GM19193 (cell line): ENCODE data around the gene TESPA1.

Experiments used
- POLR2A ChIP-seq: IDR thresholded peaks from 4 replicates; pipeline ENCODE4 v1.6.1; 2011; ENCODE audit not compliant: insufficient read depth, insufficient read length; ENCODE audit errors: extremely low read depth

TESPA1 gene

DNA sequence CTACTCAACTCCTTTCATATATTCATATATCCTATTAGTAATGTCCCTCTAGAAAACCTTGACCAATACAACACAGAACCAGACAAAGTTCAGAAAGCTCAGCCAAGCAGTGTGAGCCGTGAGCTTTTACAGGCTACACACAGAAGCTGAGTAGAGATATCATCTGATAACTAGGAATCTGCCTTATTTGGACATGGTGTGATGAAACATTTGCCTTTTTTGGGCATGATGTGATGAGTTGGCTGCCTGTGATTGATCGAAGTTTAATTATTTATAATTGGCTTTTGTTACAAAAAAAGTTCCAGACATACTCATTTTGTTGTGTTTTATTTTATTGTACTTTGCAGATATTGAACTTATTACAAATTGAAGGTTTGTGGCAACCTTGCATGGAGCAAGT is 46.6 kb downstream of the TESPA1 start:
- no peak for TF ChIP-seq POLR2A

DNA sequence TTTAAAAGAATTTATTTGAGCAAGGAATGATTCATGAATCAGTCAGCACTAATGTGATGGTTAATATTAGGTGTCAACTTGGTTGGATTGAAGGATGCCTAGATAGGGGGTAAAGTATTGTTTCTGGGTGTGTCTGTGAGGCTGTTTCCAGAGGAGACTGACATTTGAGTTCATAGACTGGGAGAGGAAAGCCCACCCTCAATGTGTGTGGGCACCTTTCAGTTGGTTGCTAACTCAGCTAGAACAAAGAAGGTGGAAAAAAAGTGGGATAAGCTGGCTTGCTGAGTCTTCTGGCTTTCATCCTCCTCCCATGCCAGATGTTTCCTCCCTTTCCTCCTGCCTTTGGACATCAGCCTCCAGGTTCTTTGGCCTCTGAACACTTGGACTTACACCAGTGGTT is 47.2 kb downstream of the TESPA1 start:
- no peak for TF ChIP-seq POLR2A

DNA sequence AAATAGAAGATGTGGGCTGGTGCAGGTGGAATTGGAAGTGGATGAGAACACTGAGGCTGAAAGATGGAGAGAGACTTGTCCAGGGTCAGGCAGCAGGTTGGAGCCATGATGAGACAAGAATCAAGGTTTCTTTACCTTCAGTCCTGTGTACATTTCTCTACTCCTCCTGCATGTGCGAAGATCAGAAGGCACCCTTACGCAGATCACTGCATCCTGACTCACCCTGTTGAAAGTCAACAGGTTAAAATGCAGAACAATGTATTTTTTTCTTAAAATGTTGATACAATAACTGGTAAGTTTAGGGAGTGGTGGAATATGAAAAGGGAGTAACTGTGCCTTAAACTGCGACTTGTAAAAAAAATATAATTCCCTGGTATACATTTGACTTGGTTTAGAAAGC is 47.8 kb downstream of the TESPA1 start:
- no peak for TF ChIP-seq POLR2A

DNA sequence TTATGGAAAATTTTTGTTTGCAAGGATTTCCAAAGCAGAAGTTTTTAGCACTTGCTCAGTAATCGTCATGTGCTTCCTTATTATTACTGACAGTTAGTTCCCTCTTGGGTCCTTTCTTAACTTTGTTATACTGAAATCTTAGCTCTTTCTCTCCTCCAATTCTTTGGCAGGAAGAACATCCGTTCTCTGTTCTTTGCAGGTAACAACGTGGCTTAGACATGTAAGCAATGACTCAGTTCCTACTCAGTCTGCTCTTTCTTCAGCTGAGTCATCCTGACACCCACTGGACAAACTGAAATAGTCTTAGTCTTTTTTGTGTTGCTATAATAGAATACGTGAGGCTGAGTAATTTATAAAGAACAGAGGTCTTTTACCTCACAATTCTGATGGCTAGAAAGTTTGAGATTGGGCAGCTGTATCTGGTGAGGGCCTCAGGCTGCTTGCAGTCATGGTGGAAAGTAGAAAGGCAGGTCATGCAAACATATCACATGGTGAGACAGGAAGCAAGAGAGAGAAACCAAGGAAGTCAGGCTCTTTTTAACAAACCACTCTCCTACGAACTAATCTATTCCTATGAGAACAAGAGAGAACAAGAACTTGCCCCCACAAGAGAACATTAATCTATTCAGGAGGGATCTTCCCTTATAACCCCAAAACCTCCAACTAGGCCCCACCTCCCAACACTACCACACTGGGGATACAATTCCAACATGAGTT is 49.2 kb downstream of the TESPA1 start:
- TF ChIP-seq POLR2A, result no peak

DNA sequence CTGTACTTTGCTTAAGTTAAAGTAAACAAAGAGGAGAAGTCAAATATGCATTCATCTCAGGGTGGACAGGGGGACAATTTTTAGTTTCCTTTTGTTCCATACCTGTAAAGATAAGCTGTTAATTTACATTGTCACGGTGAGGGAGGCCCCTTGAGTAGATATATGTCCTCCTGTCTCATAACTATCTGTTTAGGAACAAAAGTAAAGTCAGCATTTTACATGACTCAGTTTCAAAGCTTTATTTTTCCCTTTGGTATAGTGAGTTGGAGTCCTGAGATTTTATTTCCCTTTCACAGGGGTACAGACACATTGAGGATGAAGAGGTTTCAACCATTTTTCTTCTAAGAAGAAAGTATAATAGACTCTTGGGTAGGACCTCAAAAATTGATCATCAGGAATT is 50.1 kb downstream of the TESPA1 start:
- no peak for TF ChIP-seq POLR2A

DNA sequence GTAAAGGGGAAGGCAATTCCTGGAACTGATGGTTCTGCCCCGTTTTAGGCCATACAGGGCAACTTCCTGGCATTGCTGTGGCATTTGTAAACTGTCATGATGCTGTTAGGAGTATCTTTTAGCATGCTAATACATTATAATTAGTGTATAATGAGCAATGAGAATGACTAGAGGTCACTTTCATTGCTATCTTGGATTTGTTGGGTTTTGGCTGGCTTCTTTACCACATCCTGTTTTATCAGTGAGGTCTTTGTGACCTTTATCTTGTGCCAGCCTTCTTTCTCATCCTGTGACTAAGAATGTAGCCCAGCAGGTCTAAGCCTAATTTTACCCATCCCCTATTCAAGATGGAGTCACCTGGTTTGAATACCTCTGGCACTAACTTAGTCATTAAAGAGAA is 51.2 kb downstream of the TESPA1 start:
- no peak for TF ChIP-seq POLR2A

DNA sequence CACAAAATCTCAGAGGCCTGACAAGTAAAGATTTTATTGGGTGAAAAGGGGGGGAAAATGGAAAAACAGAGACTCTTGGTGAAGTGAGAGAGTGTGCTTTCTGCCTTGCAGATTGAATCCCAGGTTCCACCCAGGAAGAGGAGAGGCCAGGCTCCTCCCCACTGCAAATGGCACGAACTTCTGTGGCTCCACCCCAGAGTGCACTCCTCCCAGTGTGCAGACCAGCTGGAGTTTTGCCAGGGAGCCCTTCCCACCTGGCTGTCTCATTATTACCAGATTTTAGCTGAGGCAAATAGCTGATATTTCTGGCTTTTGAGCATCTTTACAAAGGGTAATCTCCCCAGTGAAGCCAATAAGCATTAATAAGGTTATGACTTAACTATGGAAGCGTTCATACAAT is 51.9 kb downstream of the TESPA1 start:
- TF ChIP-seq POLR2A, result no peak

DNA sequence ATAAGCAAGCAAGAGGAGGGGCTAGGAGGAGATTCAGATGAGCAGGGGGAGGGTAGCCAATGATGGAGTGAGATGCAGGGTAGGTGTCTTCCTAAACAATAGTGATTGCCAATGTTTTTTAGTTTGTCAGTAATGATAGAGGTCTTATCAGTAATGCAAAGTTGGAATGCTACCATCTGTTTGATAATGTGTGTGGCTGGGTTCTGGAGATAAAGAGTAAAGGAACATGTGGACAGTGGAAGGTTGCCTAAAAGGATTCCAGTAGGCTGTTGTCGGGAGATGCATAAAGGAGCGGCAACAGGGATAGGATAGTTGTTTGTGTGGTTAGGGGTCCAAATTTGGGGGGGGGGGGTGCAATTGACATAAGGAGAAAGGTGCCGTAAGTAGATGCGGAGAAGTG is 52.5 kb downstream of the TESPA1 start:
- no peak for TF ChIP-seq POLR2A

DNA sequence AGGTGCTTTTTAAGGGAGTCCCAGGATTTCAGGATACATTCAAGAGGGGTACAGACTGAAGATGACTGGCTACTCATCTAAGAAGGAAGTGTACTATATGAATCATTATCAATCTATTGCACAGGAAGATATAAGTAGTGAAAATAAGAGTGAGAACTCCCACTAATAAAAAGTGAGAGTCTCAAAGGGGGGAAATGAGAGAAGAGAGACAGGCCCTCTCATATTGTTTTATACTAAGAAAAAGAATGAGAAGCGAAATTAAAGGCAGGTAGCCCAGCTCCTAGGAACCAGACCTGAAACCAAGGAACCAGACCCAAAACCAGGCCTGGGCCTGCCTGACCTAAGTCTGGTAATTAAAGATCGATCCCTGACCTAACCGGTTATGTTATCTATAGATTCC is 54.6 kb downstream of the TESPA1 start:
- TF ChIP-seq POLR2A, result no peak

DNA sequence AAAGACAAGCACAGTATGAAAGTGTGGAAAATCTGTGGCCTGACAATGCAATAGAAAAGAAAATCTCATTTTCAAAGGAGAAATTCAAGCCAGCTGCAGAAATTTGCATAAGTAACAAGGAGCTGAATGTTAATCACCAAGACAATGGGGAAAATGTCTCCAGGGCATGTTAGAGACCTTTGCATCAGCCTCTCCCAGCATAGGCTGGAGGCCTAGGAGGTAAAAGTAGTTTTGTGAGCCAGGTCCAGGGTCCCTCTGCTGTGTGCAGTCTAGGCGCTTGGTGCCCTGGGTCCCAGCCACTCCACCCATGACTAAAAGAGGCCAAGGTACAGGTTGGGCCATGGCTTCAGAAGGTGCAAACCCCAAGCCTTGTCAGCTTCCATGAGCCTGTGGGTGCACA is 58.3 kb downstream of the TESPA1 start:
- no peak for TF ChIP-seq POLR2A

DNA sequence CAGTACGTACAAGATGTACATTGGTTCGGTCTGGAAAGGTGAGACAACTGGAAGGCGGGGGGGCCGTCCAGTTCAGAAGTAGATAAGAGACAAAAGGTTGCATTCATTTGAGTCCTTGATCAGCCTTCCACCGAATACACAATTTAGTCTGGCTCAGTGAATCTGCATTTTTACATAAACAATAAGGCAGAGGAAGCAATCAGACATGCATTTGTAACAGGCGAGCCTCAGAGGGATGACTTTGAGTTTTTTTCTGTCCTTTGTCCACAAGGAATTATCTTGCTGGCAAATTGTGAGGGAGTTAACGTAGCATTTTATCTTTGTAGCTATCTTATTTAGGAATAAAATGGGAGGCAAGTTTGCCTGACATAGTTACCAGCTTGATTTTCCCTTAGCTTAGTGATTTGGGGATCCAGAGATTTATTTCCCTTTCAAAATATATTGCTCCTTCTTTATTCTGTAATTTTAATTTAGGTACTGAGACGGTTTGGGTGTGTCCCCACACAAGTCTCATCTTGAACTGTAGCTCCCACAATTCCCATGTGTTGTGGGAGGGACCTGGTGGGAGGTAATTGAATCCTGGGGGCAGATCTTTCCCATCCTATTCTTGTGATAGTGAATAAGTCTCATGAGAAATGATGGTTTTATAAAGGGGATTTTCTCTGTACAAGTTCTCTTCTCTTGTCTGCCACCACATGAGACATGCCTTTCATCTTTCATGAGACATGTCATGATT is 59.4 kb downstream of the TESPA1 start:
- TF ChIP-seq POLR2A, result no peak

DNA sequence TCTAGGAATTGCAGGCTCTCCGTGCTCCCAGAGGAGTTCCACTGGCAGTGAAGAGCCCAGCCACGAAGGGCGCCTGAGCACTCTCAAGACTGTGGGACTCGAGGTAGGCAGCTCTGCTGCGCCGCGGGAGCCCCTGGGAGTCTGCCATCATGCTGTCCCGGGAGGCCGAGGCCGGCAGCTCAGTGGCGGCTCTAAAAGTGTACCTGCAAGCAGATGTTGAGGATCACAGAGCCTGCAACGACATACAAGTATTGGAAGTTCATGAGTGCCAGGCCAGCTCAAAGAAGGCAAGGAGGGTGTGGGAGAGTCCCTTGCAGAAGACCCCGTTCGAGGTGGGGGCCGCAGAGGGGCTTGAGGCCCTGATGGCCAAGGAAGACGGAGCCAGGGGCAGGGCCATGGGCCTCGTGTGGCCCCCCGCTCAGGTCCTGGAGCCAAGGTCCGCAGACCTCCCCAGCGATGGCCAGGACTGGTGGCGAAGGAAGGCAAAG is 67.5 kb downstream of the TESPA1 start:
- TF ChIP-seq POLR2A, result no peak
